Measurements from ENCODE around the gene NAIF1. TPM values are rescaled to one million over a fixed set of nuclear protein-coding genes. Genes with fewer than 3 reads are reported as not detected.

The NAIF1 gene
- total and polyA plus RNA-seq, 10 of the 15 experiments (the other 5 are each of a cell fraction or from before 2014, with no cell fraction given): 2.4 to 14.2 (median 7.1) TPM

- Histone ChIP-seq H3K79me2 (ENCODE audit: control insufficient read depth, insufficient read depth, low read length) (no peaks in the 10 kb centered on the region), H4K20me1 (ENCODE audit: control insufficient read depth, insufficient read depth) (no peaks in the 10 kb centered on the region), H3K27me3 (replicated peaks in 1 of 2; ENCODE audit: control insufficient read depth in 2 of 2, insufficient read depth in 2 of 2, low read length in 1 of 2) (no peaks in the 10 kb centered on the region; a peak in 1 of 4 replicates), H3K36me3 (ENCODE audit: control insufficient read depth in 2 of 2, insufficient read depth in 2 of 2, low read length in 1 of 2) (no peaks in the 10 kb centered on the region), H3K4me2 (ENCODE audit: control insufficient read depth, insufficient read depth) (no peak overlapping the region), H3K9me3 (replicated peaks; ENCODE audit: control insufficient read depth, insufficient read depth, low read length) (no peaks in the 10 kb centered on the region), H3K27ac (ENCODE audit: control insufficient read depth, insufficient read depth) (no peak overlapping the region), H3K4me3 (no peak overlapping the region), H2AFZ (ENCODE audit: control insufficient read depth, low read depth, low read length) (no peak overlapping the region), H3K4me1 (ENCODE audit: control insufficient read depth, insufficient read depth, low read length) (no peaks in the 10 kb centered on the region), H3K9ac (ENCODE audit: control insufficient read depth, insufficient read depth, low read length) (no peak overlapping the region)
- DNase-seq (ENCODE audit: low read depth, low spot score) (no peak), ATAC-seq (no peak), FAIRE-seq (no peak)
- 33% methylated on average over 3 of the region's 3 CpGs for WGBS (ENCODE audit: insufficient coverage, insufficient replicate concordance, low lambda C conversion rate, missing lambda C conversion rate)
- ChIA-PET SMC1A (ENCODE audit: uncharacterized antibody, unreplicated experiment) (interaction anchor here (0.5 kb wide), 1 partner anchor 20 kb away, joined by 3 read pairs; no protein-coding TSS in a partner anchor), POLR2A (interaction anchor here (0.7 kb wide), 1 partner anchor 514 kb away, joined by 4 read pairs; no protein-coding TSS in a partner anchor), RAD21 (ENCODE audit: unreplicated experiment) (no interaction called here), CTCF (interaction anchor here (0.6 kb wide), 1 partner anchor 19 kb away, joined by 3 read pairs; no protein-coding TSS in a partner anchor)
- TF ChIP-seq BACH1 (IDR thresholded peaks at IDR 0.05; ENCODE audit: borderline replicate concordance) (no peak), NR2F1 (conservative IDR thresholded peaks at IDR 0.05) (no peak), MLLT1 (IDR thresholded peaks at IDR 0.05) (no peak), ZNF592 (IDR thresholded peaks at IDR 0.05) (no peak), POU2F2 (IDR thresholded peaks at IDR 0.05; ENCODE audit: borderline replicate concordance, low read depth, low read length) (no peak), HDAC2 (IDR thresholded peaks at IDR 0.05) (no peak), HSF1 (IDR thresholded peaks at IDR 0.05; ENCODE audit: low read depth, low read length) (no peak), MTA2 (IDR thresholded peaks at IDR 0.05; ENCODE audit: low read depth) (no peak), STAT3 (IDR thresholded peaks at IDR 0.05; ENCODE audit: low read depth, low read length) (no peak), ATF7 (IDR thresholded peaks at IDR 0.05; ENCODE audit: low read depth) (no peak), MEF2B (IDR thresholded peaks at IDR 0.05; ENCODE audit: partially characterized antibody, poor library complexity, severe bottlenecking) (no peak), YBX1 (IDR thresholded peaks at IDR 0.05) (no peak), SIN3A (IDR thresholded peaks at IDR 0.05; ENCODE audit: low read depth, low read length) (no peak), ZBED1 (IDR thresholded peaks at IDR 0.05; ENCODE audit: borderline replicate concordance) (no peak)
- in situ Hi-C loops (cut with MboI): no loop called here
- intact Hi-C loops (cut with micrococcal nuclease; ENCODE audit: unreplicated experiment): no loop called here
- BruUV-seq (replicated peaks): no TSS peak
Observed at GRCh38 chr9:128054087-128054486, 13.0 kb downstream of the NAIF1 start.
